Vagina (tissue), 2 donors: ENCODE measurements around the gene OR10T2. TPM values are rescaled to one million over a fixed set of nuclear protein-coding genes. Genes with fewer than 3 reads are reported as not detected.

Source experiments
- DNase-seq, 2 donors: peaks; one replicate each; pipeline ENCODE4 v3.0.0-alpha.2; 2017; ENCODE audit errors: extremely low spot score in 2 of 2
- H3K27ac ChIP-seq: fragments of 200-600 bp; sonication (generic); one replicate; pipeline ENCODE4 v1.5.1; 2019
- H3K27me3 ChIP-seq: fragments of 200-600 bp; sonication (generic); one replicate; pipeline ENCODE4 v1.5.1; 2019
- H3K36me3 ChIP-seq, 2 donors: fragments of 200-600 bp; sonication (generic); one replicate each; pipeline ENCODE4 v1.5.1; 2017 to 2019
- H3K4me1 ChIP-seq: fragments of 200-600 bp; sonication (generic); one replicate; pipeline ENCODE4 v1.5.1; 2019
- H3K4me3 ChIP-seq, 2 donors: fragments of 200-600 bp; sonication (generic); 1 replicate in 1 of 2; 2 replicates in 1 of 2; pipeline ENCODE4 v1.5.1; 2016 to 2019
- H3K9me3 ChIP-seq: fragments of 200-600 bp; sonication (generic); one replicate; pipeline ENCODE4 v1.5.1; 2019
- CTCF ChIP-seq, 3 experiments: fragments of 450-650 bp in 2 of 3; fragments of 200-600 bp in 1 of 3; sonication (generic) in 1 of 3; IDR thresholded peaks; one replicate each; pipeline ENCODE4 v1.5.1; 2017 to 2019; ENCODE audit warnings: antibody characterized with exemption in 3 of 3, mild to moderate bottlenecking in 2 of 3, moderate library complexity in 2 of 3
- POLR2A ChIP-seq, 2 donors: fragments of 450-650 bp; IDR thresholded peaks; one replicate each; pipeline ENCODE4 v1.6.1; 2017; ENCODE audit warnings: antibody characterized with exemption in 2 of 2, mild to moderate bottlenecking in 2 of 2, moderate library complexity in 2 of 2
- POLR2AphosphoS5 ChIP-seq, 2 donors: sonication (generic); formaldehyde crosslinking; IDR thresholded peaks; one replicate each; pipeline ENCODE4 v1.9.0; 2017; ENCODE audit warnings: antibody characterized with exemption in 2 of 2, mild to moderate bottlenecking in 2 of 2, low read depth in 1 of 2; ENCODE audit not compliant: insufficient read depth in 1 of 2
- intact Hi-C: fragments of 100-400 bp; cut with DNase I; formaldehyde crosslinking; loops from one replicate; pipeline ENCODE4 v1.15.1; 2023
- total RNA-seq: library from RNA; depleted of rRNA; stranded (reverse); fragments of >200 nt; gene quantifications from one replicate; pipeline ENCODE4 v1.2.3, GENCODE V29; 2016

OR10T2 gene
- total RNA-seq, 1 donor from 2014 or later, result not detected

GRCh38 chr1:158400871-158401270, 1.6 kb upstream of the OR10T2 start:
- DNase-seq, result no peak
- Histone ChIP-seq H3K4me1 (no peaks in the 10 kb centered on the region), H3K27me3 (no peaks in the 10 kb centered on the region), H3K36me3 (no peaks in the 10 kb centered on the region), H3K4me3 (no peak overlapping the region), H3K9me3 (no peaks in the 10 kb centered on the region), H3K27ac (no peak overlapping the region)
- no peak for TF ChIP-seq CTCF (IDR thresholded peaks at IDR 0.05)
- TF ChIP-seq POLR2A (IDR thresholded peaks at IDR 0.05), result no peak
- TF ChIP-seq POLR2AphosphoS5 (IDR thresholded peaks at IDR 0.05; ENCODE audit: insufficient read depth in 1 of 2, low read depth in 1 of 2), result no peak
- intact Hi-C loops, result no loop called here

GRCh38 chr1:158396646-158397045, 2.6 kb downstream of the OR10T2 start:
- Histone ChIP-seq H3K27ac (no peak overlapping the region), H3K4me3 (no peak overlapping the region), H3K36me3 (no peaks in the 10 kb centered on the region), H3K9me3 (no peaks in the 10 kb centered on the region), H3K27me3 (no peaks in the 10 kb centered on the region), H3K4me1 (no peaks in the 10 kb centered on the region)
- TF ChIP-seq POLR2AphosphoS5 (IDR thresholded peaks at IDR 0.05; ENCODE audit: insufficient read depth in 1 of 2, low read depth in 1 of 2), result no peak
- no peak for TF ChIP-seq POLR2A (IDR thresholded peaks at IDR 0.05)
- no peak for TF ChIP-seq CTCF (IDR thresholded peaks at IDR 0.05)
- intact Hi-C loops, result no loop called here
- no peak for DNase-seq

GRCh38 chr1:158393476-158393875, 5.8 kb downstream of the OR10T2 start:
- H3K4me1 ChIP-seq, result no peaks in the 10 kb centered on the region
- H3K4me3 ChIP-seq, result no peak overlapping the region
- DNase-seq, result no peak
- H3K27me3 ChIP-seq, result no peaks in the 10 kb centered on the region
- no peak for TF ChIP-seq POLR2AphosphoS5 (IDR thresholded peaks at IDR 0.05; ENCODE audit: insufficient read depth in 1 of 2, low read depth in 1 of 2)
- TF ChIP-seq CTCF (IDR thresholded peaks at IDR 0.05), result no peak
- TF ChIP-seq POLR2A (IDR thresholded peaks at IDR 0.05), result no peak
- intact Hi-C loops, result no loop called here
- no peaks in the 10 kb centered on the region for H3K36me3 ChIP-seq
- H3K27ac ChIP-seq, result no peak overlapping the region
- H3K9me3 ChIP-seq, result no peaks in the 10 kb centered on the region

- H3K4me1 ChIP-seq, result no peaks in the 10 kb centered on the region
- no peak overlapping the region for H3K4me3 ChIP-seq
- intact Hi-C loops, result no loop called here
- DNase-seq, result no peak
- no peaks in the 10 kb centered on the region for H3K9me3 ChIP-seq
- no peaks in the 10 kb centered on the region for H3K36me3 ChIP-seq
- TF ChIP-seq POLR2A (IDR thresholded peaks at IDR 0.05) (no peak), POLR2AphosphoS5 (IDR thresholded peaks at IDR 0.05; ENCODE audit: insufficient read depth in 1 of 2, low read depth in 1 of 2) (no peak), CTCF (IDR thresholded peaks at IDR 0.05) (no peak)
- H3K27me3 ChIP-seq, result no peaks in the 10 kb centered on the region
- no peak overlapping the region for H3K27ac ChIP-seq
Measured at GRCh38 chr1:158391099-158391498, 8.2 kb downstream of the OR10T2 start.

- no peak overlapping the region for H3K27ac ChIP-seq
- no peaks in the 10 kb centered on the region for H3K36me3 ChIP-seq
- no peak overlapping the region for H3K4me3 ChIP-seq
- H3K27me3 ChIP-seq, result no peaks in the 10 kb centered on the region
- no peaks in the 10 kb centered on the region for H3K4me1 ChIP-seq
- intact Hi-C loops, result no loop called here
- no peak for TF ChIP-seq POLR2A (IDR thresholded peaks at IDR 0.05)
- TF ChIP-seq CTCF (IDR thresholded peaks at IDR 0.05), result no peak
- no peak for TF ChIP-seq POLR2AphosphoS5 (IDR thresholded peaks at IDR 0.05; ENCODE audit: insufficient read depth in 1 of 2, low read depth in 1 of 2)
- no peak for DNase-seq
- H3K9me3 ChIP-seq, result no peaks in the 10 kb centered on the region
Measured at GRCh38 chr1:158390331-158390730, 8.9 kb downstream of the OR10T2 start.
